Skeletal muscle satellite cell (primary cell): ENCODE data around the gene P2RY8.
"Not testable (repeated sequence)": the region's sequence is repeated elsewhere in the genome, so short reads cannot be mapped to it uniquely, and the experiment has no call there.

Experiments
- H3K27me3 ChIP-seq: 2 replicates; pipeline ENCODE4 v1.7.0; 2013; ENCODE audit warnings: low read length; ENCODE audit not compliant: control insufficient read depth, insufficient read depth
- H3K36me3 ChIP-seq: 2 replicates; pipeline ENCODE4 v1.7.0; 2013; ENCODE audit warnings: mild to moderate bottlenecking, control low read depth, low read length; ENCODE audit not compliant: insufficient read depth
- H3K4me1 ChIP-seq: 2 replicates; pipeline ENCODE4 v1.7.0; 2013; ENCODE audit warnings: low read length; ENCODE audit not compliant: control insufficient read depth, insufficient read depth
- H3K4me2 ChIP-seq: 2 replicates; pipeline ENCODE4 v1.7.0; 2013; ENCODE audit warnings: mild to moderate bottlenecking, low read length
- H3K4me3 ChIP-seq: 2 replicates; pipeline ENCODE4 v1.7.0; 2013; ENCODE audit warnings: low read length
- H3K9ac ChIP-seq: 2 replicates; pipeline ENCODE4 v1.7.0; 2013; ENCODE audit warnings: mild to moderate bottlenecking, low read depth, low read length, moderate library complexity
- H3K9me3 ChIP-seq: replicated peaks from 2 replicates; pipeline ENCODE4 v1.7.0; 2013; ENCODE audit warnings: mild to moderate bottlenecking, control low read depth, low read length

P2RY8 gene

GRCh38 chrX:1525583-1526355 is 11.2 kb downstream of the P2RY8 start:
- H3K9ac ChIP-seq = no peak overlapping the region
- H3K4me3 ChIP-seq = no peak overlapping the region
- H3K27me3 ChIP-seq = no peaks in the 10 kb centered on the region
- H3K4me2 ChIP-seq = no peak overlapping the region
- no peaks in the 10 kb centered on the region for H3K4me1 ChIP-seq
- no peaks in the 10 kb centered on the region for H3K36me3 ChIP-seq
- peaks cover 6% of the 10 kb centered on the region for H3K9me3 ChIP-seq

DNA sequence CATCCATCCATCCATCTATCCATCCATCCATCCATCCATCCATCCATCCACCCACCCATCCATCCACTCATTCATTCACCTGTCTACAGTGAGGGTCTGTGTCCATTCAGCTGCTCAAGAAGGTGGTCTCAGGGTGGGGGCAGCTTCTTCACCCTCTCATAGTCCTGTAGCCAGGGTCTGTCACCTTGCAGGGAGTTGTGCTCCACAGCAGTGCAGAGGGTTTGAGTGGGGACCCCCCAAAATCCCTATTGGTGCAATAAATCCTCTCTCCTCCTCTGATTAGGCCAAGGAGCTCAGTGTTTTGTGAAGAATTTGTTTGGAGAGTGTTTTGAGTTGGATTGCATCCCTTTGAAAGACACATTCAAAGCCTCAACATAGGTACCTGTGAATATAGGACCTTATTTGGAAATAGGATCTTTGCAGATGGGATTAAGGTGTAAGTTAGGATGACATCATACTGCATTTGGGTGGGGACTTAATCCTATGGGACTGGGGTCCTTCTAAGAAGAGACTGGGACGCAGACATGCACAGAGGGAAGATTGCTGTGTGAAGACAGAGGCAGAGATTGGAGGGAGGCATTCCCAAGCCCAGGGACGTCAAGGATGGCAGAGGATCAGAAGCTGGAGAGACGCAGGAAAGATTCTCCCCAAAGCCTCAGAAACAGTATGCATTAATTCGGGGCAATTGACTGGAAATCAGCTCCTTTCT is 12.0 kb downstream of the P2RY8 start:
- no peaks in the 10 kb centered on the region for H3K27me3 ChIP-seq
- no peaks in the 10 kb centered on the region for H3K36me3 ChIP-seq
- H3K4me1 ChIP-seq = no peaks in the 10 kb centered on the region
- H3K4me3 ChIP-seq = no peak overlapping the region
- H3K4me2 ChIP-seq = no peak overlapping the region
- peaks cover 6% of the 10 kb centered on the region for H3K9me3 ChIP-seq
- no peak overlapping the region for H3K9ac ChIP-seq

DNA sequence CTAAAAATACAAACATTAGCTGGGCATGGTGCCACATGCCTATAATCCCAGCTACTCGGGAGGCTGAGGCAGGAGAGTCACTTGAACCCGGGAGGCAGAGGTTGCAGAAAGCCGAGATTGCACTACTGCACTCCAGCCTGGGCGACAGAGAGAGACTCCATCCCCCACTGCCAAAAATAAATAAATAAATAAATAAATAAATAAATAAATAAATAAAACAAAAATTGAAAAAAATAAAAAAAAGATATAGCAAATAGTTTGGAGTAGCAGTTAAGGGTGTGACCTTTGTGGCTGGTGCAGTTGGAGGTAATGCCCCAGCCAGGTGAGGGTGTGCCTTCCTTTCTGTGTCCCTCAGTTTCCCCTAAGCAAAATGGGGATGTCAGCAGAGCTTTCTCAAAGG is 14.1 kb downstream of the P2RY8 start:
- H3K9me3 ChIP-seq, H3K4me1 ChIP-seq: not testable (repeated sequence)

GRCh38 chrX:1521459-1521956 is 15.5 kb downstream of the P2RY8 start:
- peaks cover 7% of the 10 kb centered on the region for H3K9me3 ChIP-seq
- no peaks in the 10 kb centered on the region for H3K4me1 ChIP-seq
- no peak overlapping the region for H3K9ac ChIP-seq
- no peak overlapping the region for H3K4me2 ChIP-seq
- no peak overlapping the region for H3K4me3 ChIP-seq
- H3K27me3 ChIP-seq = no peaks in the 10 kb centered on the region
- no peaks in the 10 kb centered on the region for H3K36me3 ChIP-seq

More for the DNA sequence above, 14.1 kb downstream of the P2RY8 start:
- H3K27me3 ChIP-seq, H3K36me3 ChIP-seq, H3K4me3 ChIP-seq, H3K4me2 ChIP-seq, H3K9ac ChIP-seq: not testable (repeated sequence)

DNA sequence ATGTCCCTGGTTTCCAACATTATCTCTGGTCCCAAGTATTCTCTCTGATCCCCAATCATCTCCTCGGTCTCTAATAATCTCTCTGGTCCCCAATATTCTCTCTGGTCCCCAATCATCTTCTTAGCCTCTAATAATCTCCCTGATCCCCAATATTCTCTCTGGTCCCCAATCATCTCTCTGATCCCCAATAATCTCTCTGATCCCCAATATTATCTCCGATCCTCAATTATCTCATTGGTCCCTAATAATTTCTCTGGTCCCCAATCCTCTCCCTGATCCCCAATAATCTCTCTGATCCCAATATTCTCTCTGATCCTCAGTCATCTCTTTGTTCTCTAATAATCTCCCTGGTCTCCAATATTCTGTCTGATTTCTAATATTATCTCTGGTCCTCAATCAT is 16.6 kb downstream of the P2RY8 start:
- no peaks in the 10 kb centered on the region for H3K36me3 ChIP-seq
- no peak overlapping the region for H3K9ac ChIP-seq
- H3K4me3 ChIP-seq = no peak overlapping the region
- no peak overlapping the region for H3K4me2 ChIP-seq
- H3K9me3 ChIP-seq = peaks cover 5% of the 10 kb centered on the region
- H3K27me3 ChIP-seq = no peaks in the 10 kb centered on the region
- no peaks in the 10 kb centered on the region for H3K4me1 ChIP-seq

GRCh38 chrX:1519022-1519497 is 17.9 kb downstream of the P2RY8 start:
- no peak overlapping the region for H3K4me2 ChIP-seq
- H3K9me3 ChIP-seq = peaks cover 5% of the 10 kb centered on the region
- no peak overlapping the region for H3K4me3 ChIP-seq
- H3K27me3 ChIP-seq = no peaks in the 10 kb centered on the region
- H3K9ac ChIP-seq = no peak overlapping the region
- H3K4me1 ChIP-seq = no peaks in the 10 kb centered on the region
- no peaks in the 10 kb centered on the region for H3K36me3 ChIP-seq

DNA sequence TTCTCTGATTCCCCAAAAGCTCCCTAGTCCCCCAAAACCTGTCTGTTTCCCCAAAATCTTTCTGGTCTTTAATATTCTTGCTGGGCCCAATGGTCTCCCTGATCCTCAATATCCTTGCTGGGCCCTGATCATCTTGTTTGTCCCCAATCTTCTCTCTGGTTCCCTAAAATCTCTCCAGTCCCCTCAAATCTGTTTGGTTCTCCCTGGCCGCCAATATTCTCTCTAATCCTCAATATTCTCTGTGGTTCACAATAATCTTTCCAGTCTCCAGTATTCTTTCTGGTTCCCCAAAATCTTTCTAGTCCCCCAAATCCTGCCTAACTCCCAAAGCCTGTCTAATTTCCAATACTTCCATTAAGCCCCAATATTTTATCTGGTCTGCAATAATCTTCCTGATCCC is 18.5 kb downstream of the P2RY8 start:
- no peaks in the 10 kb centered on the region for H3K36me3 ChIP-seq
- H3K4me3 ChIP-seq = no peak overlapping the region
- peaks cover 5% of the 10 kb centered on the region for H3K9me3 ChIP-seq
- no peaks in the 10 kb centered on the region for H3K4me1 ChIP-seq
- no peak overlapping the region for H3K4me2 ChIP-seq
- H3K27me3 ChIP-seq = no peaks in the 10 kb centered on the region
- no peak overlapping the region for H3K9ac ChIP-seq

DNA sequence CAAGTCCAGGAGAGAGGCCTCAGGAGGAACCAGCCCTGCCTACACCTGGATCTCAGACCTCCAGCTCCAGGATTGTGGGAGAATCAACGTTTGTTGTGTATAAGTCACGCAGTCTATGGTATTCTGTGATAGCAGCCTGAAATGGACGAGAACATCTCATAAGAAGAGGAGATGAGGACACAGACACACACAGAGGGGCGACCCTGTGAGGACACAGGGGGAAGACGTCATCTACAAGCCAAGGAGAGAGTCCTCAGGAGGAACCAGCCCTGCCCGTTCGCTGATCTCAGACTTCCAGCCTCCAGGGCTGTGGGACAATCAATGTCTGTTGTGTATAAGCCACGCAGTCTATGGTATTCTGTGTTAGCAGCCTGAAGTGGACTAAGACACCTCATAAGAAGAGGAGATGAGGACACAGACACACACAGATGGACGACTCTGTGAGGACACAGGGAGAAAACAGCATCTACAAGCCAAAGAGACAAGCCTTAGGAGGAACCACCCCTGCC is 20.3 kb downstream of the P2RY8 start:
- Histone ChIP-seq H3K36me3 (no peaks in the 10 kb centered on the region), H3K4me2 (no peak overlapping the region), H3K9ac (no peak overlapping the region), H3K4me1 (no peaks in the 10 kb centered on the region), H3K9me3 (peaks cover 9% of the 10 kb centered on the region), H3K4me3 (no peak overlapping the region), H3K27me3 (no peaks in the 10 kb centered on the region)

- H3K36me3 ChIP-seq = no peaks in the 10 kb centered on the region
- no peaks in the 10 kb centered on the region for H3K27me3 ChIP-seq
- no peak overlapping the region for H3K4me3 ChIP-seq
- peaks cover 9% of the 10 kb centered on the region for H3K9me3 ChIP-seq
- H3K9ac ChIP-seq = no peak overlapping the region
- H3K4me2 ChIP-seq = no peak overlapping the region
- H3K4me1 ChIP-seq = no peaks in the 10 kb centered on the region
Observed at GRCh38 chrX:1511829-1512228, 25.2 kb downstream of the P2RY8 start.

- no peaks in the 10 kb centered on the region for H3K27me3 ChIP-seq
- H3K4me2 ChIP-seq = no peak overlapping the region
- H3K9me3 ChIP-seq = peaks cover 9% of the 10 kb centered on the region
- no peaks in the 10 kb centered on the region for H3K36me3 ChIP-seq
- H3K9ac ChIP-seq = no peak overlapping the region
- no peak overlapping the region for H3K4me3 ChIP-seq
- no peaks in the 10 kb centered on the region for H3K4me1 ChIP-seq
Observed at GRCh38 chrX:1511150-1511549, 25.8 kb downstream of the P2RY8 start.

DNA sequence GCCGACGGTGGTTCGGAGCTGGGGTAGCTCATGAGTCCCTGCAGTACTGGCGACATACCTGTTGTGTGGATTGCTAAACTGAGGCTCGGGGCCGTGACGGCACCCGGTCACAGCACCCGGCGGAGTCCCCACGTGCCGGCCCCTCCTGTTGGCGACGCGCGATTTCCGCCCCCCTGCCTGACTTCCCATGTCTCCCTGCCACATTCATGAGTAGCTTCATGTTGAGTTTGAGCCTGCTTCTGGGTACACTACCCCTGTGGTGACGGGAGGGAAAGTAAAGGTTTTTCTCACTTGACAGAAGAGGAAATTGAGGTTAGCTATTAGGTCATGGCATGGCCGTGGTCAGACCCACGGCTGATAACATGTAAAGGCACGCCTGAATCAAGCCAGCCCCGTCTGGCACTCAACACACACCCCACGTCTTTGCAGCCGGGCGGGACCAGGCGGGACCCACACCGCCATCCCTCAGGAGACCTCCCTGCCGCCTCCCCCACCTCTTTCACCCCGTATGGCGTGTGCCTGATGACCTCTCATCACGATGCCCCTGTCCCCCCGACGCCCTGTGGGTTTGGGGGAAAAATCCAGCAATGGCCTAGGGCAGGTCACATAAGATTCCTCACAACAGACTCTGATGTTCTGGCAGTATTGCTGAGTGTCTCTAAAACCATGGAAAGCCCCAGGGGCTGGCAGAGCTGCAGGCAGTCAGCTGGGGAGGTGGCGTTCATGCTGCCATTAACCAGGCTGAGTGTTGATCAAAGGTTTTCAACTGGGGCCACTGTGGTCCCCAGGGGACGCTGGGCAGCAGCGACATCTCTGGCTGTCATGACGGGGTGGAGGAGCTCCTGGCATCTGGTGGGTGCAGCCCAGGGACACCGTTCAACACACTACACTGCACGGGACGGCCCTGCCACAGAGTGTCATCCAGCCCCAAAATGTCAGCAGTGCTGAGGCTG is 29.2 kb downstream of the P2RY8 start:
- Histone ChIP-seq H3K4me1 (no peaks in the 10 kb centered on the region), H3K4me2 (no peak overlapping the region), H3K9ac (no peak overlapping the region), H3K9me3 (peaks cover 9% of the 10 kb centered on the region), H3K27me3 (no peaks in the 10 kb centered on the region), H3K36me3 (no peaks in the 10 kb centered on the region), H3K4me3 (no peak overlapping the region)
